ENCODE measurements around the gene CDADC1. TPM values are rescaled to one million over a fixed set of nuclear protein-coding genes. Genes with fewer than 3 reads are reported as not detected.

CDADC1 gene
- total RNA-seq, 1 donor from 2014 or later: 11.4 TPM

GRCh38 chr13:49259586-49259985 lies 11.9 kb downstream of the CDADC1 start:
- Histone ChIP-seq H3K4me1 (no peaks in the 10 kb centered on the region), H3K27ac (replicated peaks) (no peak overlapping the region), H3K4me3 (no peak overlapping the region), H3K27me3 (ENCODE audit: low read depth) (no peaks in the 10 kb centered on the region), H3K9me3 (replicated peaks) (no peaks in the 10 kb centered on the region), H3K36me3 (peaks cover 81% of the 10 kb centered on the region)
- no peak for DNase-seq
- intact Hi-C loops (cut with micrococcal nuclease): no loop called here
- TF ChIP-seq CTCF (IDR thresholded peaks at IDR 0.05; ENCODE audit: borderline replicate concordance): no peak

GRCh38 chr13:49262634-49263033 lies 14.9 kb downstream of the CDADC1 start:
- Histone ChIP-seq H3K27ac (replicated peaks) (no peak overlapping the region), H3K4me1 (no peaks in the 10 kb centered on the region), H3K36me3 (peaks cover 65% of the 10 kb centered on the region), H3K9me3 (replicated peaks) (no peaks in the 10 kb centered on the region), H3K27me3 (ENCODE audit: low read depth) (no peaks in the 10 kb centered on the region), H3K4me3 (no peak overlapping the region)
- DNase-seq: no peak
- no peak for TF ChIP-seq CTCF (IDR thresholded peaks at IDR 0.05; ENCODE audit: borderline replicate concordance)
- intact Hi-C loops (cut with micrococcal nuclease): no loop called here

GRCh38 chr13:49265822-49266221 lies 18.1 kb downstream of the CDADC1 start:
- Histone ChIP-seq H3K36me3 (peaks cover 44% of the 10 kb centered on the region), H3K9me3 (replicated peaks) (no peaks in the 10 kb centered on the region), H3K27me3 (ENCODE audit: low read depth) (no peaks in the 10 kb centered on the region), H3K4me1 (no peaks in the 10 kb centered on the region), H3K27ac (replicated peaks) (no peak overlapping the region), H3K4me3 (no peak overlapping the region)
- DNase-seq: no peak
- intact Hi-C loops (cut with micrococcal nuclease): no loop called here
- no peak for TF ChIP-seq CTCF (IDR thresholded peaks at IDR 0.05; ENCODE audit: borderline replicate concordance)

GRCh38 chr13:49271264-49271663 lies 23.5 kb downstream of the CDADC1 start:
- Histone ChIP-seq H3K27ac (replicated peaks) (no peak overlapping the region), H3K4me3 (no peak overlapping the region), H3K4me1 (no peaks in the 10 kb centered on the region), H3K27me3 (ENCODE audit: low read depth) (no peaks in the 10 kb centered on the region), H3K9me3 (replicated peaks) (no peaks in the 10 kb centered on the region), H3K36me3 (peaks cover 15% of the 10 kb centered on the region)
- no peak for TF ChIP-seq CTCF (IDR thresholded peaks at IDR 0.05; ENCODE audit: borderline replicate concordance)
- intact Hi-C loops (cut with micrococcal nuclease): no loop called here
- no peak for DNase-seq

- Histone ChIP-seq H3K4me3 (no peak overlapping the region), H3K4me1 (no peaks in the 10 kb centered on the region), H3K36me3 (peaks cover 13% of the 10 kb centered on the region), H3K27me3 (ENCODE audit: low read depth) (no peaks in the 10 kb centered on the region), H3K27ac (replicated peaks) (no peak overlapping the region), H3K9me3 (replicated peaks) (no peaks in the 10 kb centered on the region)
- TF ChIP-seq CTCF (IDR thresholded peaks at IDR 0.05; ENCODE audit: borderline replicate concordance): no peak
- intact Hi-C loops (cut with micrococcal nuclease): no loop called here
- DNase-seq: no peak
These were observed 24.6 kb downstream of the CDADC1 start for GRCh38 chr13:49272296-49272695.

GRCh38 chr13:49278211-49278610 lies 30.5 kb downstream of the CDADC1 start:
- Histone ChIP-seq H3K36me3 (peaks cover 16% of the 10 kb centered on the region), H3K9me3 (replicated peaks) (no peaks in the 10 kb centered on the region), H3K27ac (replicated peaks) (no peak overlapping the region), H3K4me1 (no peaks in the 10 kb centered on the region), H3K4me3 (no peak overlapping the region), H3K27me3 (ENCODE audit: low read depth) (no peaks in the 10 kb centered on the region)
- DNase-seq: no peak
- intact Hi-C loops (cut with micrococcal nuclease): no loop called here
- no peak for TF ChIP-seq CTCF (IDR thresholded peaks at IDR 0.05; ENCODE audit: borderline replicate concordance)
